DMS79 treated with DMSO at 0.1 percent for 48 hours (cell line): ENCODE measurements around the gene LIME1.
"Not testable (repeated sequence)": the region's sequence is repeated elsewhere in the genome, so short reads cannot be mapped to it uniquely, and the experiment has no call there.

Source experiments
- DNase-seq: peaks from one replicate; lab custom pipeline; 2025; lab: John Stamatoyannopoulos, UW

LIME1 gene

DNA sequence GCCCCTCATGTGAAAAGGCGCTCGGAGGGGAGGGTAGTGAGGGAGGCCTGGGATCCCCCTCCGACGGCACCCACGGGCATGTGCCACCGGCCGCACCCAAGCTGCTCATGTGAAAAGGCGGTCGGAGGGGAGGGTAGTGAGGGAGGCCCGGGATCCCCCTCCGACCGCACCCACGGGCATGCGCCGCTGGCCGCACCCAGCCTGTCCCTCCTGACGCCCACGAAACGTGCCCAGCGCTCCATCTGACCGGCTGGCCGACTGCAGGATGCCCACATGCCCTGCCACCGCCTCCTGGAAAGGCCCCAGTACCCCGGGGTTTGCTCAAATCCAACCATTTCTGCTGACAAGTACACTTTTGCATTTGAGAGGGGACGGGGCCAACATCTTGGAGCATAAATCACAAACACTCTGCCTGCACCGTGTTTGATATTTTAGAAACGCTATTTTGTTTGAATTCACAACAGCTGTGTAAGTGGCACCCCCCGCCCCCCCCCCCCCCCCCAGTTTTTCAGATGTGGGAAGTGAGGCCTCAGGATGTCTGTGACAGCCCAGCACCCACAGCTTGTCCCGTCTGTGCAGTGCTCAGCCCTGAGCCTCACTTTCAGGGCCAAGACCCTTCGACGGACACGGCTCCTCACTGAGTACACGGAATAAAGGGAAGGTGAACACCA is 37.2 kb downstream of the LIME1 start:
- DNase-seq: no peak

DNA sequence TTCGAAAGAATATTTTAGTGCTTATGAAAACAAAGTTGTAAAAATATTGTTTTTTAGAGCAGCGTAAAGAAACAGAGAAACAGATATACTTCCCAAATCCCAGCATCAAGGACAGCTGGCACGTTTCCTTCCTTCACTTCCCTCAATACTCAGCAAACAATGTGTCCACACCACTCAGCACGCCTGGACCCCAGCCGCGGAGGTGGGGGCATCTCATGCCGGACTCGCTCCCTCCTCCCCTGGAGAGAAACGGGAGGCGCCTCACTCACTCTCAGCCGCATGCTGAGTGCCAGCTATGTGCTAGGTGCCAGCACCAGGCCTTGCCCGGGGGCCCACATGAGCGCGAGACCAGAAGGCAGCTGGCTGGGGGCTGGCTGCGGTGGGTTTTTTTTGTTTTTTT is 37.8 kb downstream of the LIME1 start:
- DNase-seq: no peak

DNA sequence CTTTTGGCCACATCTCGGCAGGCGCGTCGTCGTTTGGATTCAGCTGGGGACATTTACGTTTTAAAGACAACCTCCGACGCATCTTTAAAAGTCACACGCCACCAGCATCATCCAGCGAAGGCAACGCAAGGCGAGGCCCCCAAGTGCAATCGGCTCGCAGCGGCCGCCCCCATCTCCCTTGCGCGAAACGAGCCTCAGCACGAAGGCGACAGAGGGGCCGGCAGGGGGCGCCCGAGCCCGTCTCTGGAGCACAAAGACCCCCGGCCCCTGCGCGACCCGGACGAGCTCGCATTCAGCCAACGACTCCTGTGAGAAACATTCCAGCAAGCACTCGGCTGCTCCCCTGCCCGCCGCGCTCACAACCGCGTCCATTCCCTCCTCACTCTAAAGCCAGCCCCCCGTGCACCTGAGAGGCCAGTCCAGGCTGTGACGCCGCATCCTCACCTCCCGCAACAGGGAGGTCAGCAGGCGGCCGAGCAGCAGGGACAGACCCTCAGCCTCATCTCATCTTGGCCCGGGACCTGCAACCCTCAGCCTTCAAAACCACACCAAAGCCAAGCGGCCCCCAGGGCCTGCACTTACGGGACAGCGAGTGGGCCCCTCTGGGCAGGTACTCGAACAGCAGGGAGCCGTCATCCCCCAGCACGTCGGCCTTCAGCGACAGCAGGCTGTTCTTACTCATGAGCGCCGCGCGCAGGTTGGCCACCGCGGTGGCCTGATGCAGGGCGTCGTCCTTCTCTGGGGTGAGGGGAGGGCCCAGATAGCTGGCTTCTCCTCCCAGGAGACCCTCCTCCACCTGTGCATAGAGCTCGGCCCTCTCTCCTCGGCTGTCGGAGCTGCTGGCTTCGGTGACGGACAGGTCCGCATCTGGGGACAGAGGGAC is 38.9 kb downstream of the LIME1 start:
- no peak for DNase-seq

DNA sequence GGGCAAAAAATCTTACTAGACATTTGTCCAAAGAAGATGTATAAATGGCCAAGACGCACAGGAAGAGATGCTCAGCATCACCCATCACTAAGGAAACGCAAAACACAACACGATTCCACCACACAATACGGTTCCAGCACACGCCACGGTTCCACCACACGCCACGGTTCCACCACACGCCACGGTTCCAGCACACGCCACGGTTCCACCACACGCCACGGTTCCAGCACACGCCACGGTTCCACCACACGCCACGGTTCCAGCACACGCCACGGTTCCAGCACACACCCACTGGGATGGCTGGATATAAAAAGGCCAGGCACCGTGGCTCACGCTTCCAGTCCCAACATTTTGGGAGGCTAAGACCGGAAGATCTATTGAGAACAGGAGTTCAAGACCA is 40.4 kb downstream of the LIME1 start:
- DNase-seq: not testable (repeated sequence)

DNA sequence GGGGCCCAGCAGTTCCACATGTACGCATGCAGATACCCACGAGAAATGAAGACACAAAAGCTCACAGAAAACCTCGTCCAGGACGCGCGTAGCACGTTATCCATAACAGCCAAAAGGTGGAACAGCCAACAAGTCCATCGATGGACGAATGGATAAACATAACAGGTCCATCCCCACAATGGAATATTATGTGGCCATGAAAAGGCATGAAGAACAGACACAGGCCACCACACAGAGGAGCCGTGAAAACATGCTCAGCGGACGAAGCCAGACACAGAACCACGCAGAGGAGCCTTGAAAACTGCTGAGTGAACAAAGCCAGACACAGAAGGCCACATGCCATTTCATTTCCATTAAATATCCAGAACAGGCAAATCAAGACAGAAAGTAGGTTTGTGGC is 41.1 kb downstream of the LIME1 start:
- DNase-seq: no peak

DNA sequence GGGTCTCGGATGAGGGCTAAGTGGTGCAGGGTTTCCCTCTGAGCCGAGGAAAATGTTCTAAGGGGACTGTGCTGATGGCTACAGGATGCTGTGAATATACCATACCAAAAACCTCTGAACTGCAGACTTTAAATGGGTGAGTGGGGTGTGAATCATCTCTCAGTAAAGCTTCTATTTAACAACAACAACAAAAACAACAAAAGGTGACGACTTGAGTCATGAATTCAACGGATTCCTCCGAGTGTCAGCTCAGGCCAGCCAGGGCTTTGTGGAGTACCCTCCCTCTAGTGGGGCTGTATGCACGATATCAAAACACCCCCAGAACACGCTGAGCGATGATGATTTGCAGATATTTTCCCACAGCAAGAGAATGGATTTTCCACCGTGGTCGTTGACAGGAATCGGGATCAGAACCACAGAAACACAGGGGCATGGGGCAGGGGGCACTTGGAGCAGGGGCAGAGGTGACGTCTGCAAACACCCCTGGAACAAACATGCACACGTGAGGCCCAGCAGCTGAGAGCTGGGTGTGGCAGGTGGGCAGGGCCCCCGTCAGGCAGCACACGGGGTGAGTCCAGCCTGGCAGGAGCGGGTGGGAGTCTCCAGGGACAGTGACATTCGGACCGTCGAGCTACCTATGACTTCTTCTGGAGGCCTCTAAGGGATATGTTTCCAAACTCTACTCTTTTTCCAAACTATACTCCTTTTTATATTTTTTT is 41.7 kb downstream of the LIME1 start:
- no peak for DNase-seq

DNA sequence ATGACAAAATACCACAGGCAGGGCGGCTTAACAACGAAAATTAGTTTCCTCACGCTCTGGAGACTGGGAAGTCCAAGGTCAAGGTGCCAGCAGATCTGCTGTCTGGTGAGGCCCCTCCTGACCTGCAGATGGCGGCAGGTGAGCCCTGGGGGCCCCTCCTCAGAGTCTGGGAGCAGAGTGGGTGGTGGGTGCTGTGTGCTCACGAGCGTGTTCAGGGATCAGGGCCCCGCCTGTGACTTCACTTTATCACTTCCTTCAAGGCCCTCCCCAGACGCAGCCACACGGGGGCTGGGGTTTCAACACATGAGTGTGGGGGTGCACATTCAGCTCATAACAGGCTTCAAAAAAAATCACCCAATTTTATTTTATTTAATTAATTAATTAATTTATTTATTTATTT is 42.4 kb downstream of the LIME1 start:
- DNase-seq: no peak

DNA sequence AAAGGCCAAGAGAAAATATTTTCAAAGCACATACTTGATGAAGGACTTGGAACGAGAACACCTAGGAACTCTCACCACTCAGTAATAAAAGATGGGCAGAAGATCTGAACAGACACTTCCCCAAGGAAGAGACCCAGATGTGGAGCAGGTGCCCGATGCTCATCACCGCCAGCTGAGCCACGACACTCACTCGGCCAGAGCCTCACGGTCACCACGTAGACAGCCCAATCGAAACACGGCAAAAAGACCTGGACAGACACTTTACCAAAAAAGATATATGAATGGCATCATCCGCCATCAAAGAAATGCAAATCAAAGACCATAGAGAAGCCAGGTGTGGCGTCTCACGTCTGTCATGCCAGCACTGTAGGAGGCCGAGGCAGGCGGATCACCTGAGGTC is 44.7 kb downstream of the LIME1 start:
- no peak for DNase-seq

DNA sequence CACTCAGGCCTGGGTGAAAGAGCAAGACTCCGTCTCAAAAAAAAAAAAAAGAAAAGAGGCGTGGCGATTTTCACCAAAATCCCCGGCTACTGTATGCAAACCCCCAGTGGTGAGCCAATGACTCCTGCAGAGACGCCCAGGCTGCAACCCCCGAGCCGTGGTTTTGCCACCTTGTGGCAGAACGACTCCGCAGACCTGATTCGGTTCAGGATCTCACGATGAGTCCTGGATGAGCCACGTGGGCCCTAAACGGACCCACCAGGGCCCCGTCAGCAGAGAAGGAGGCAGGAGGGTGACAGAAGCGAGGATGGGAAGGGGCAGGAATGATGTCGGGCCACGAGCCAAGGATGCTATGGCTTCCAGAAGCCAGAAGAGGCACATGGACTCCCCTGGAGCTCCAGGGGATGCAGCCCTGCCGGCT is 45.6 kb downstream of the LIME1 start:
- DNase-seq: no peak

DNA sequence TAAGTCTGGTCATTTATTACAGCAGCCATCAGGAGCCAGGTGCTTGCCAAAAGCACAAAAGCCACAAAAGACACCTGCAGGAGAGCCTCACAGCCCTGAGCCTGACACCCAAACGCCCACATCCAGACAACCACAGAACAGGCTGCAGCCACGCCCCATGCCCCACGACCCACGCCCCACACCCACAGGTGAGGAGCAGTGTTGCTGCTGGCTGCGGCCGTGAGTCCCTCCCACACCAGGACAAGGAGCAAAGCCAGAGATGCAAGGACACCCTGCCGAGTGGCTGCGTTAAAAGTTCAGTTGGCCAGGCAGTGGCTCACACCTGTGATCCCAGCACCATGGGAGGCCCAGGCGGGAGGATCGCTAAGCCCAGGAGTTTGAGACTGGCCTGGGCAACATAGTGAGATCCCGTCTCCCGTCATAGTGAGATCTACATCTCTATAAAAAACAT is 46.1 kb downstream of the LIME1 start:
- DNase-seq: no peak

DNA sequence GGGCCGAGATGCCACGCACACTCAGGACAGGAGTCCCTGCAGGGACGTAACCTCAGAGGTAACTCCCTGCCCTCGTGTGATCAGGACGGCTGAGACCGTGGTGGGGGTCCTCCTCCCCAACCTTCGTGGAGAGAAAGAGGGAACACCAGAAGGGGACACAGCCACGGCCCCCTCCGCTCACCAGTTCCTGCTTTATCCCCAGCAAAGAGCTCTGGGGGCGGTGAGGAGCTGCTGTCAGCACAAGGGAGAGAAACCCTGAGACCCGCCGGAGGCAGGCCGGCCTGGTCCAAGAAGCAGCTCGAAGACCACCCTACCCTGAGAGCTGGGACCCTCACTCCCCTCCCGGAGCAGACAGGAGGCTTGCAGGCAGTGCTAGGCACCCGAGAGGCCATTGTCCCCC is 47.5 kb downstream of the LIME1 start:
- no peak for DNase-seq

DNA sequence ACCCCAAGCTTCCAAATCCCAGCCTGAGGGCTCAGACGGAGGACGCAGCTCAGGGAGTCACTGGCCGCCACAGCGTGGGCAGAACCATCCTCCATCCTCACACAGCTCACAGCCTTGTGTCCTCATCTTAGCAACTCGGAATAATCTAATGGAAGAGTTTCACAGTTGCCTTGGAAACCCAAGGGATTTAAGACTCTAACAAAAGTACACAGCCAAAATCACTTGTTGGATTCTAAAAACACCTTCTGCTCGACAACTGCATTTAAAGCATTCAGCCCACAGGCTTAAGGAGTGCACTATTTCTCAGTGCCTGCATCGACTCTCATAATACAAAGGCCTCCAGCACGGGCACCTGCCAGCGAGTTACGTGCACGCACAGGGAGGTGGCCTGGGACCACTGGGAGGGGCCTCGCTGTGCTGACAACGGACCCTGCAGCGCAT is 49.2 kb downstream of the LIME1 start:
- no peak for DNase-seq

DNA sequence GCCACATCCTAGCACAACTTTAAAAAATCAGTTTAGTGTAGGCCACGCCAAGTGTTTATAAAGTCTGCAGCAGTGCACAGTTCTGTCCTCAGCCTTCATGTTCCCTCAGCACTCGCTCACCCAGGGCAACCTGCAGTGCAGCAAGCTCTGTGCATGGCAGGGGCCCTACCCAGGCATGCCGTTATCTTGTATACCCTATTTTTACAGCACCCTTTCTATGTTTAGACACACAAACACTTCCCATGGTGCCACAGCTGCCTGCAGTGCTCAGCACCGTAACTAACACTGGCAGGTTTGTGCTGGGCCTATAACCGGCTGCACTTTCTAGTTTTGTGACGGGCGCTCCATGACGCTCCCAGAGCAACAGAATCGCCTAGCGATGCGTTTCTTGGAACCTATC is 50.8 kb downstream of the LIME1 start:
- no peak for DNase-seq

DNA sequence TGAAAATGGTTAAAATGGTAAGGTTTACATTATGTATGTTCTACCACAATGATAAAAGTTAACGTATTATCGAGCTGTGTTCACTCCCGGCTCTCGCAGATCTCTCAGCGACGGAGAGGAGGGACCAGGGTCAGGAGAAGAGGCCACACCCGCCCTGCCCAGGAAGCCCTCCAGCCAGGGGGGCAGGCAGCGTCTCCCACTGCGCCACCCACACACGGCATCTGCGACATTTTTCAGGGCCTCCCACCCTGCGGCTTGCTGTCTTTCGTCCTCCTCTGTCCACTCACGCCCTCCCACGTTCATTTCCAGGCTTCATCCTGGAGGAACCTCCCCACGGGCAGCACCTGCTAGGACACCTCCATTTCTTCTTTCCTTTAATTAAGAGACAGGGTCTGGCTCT is 51.3 kb downstream of the LIME1 start:
- no peak for DNase-seq
